Caco-2 (cell line): ENCODE results near the gene SYPL2. TPM values are rescaled to one million over a fixed set of nuclear protein-coding genes. Genes with fewer than 3 reads are reported as not detected.
A peak's percentile ranks its signal among the peaks of the same experiment; 100 is the strongest.

ENCODE experiments used
- BruUV-seq: library from RNA; stranded (reverse); fragments of 400-500 nt; replicated peaks from 2 replicates; lab custom pipeline; 2021; lab: Mats Ljungman, UMichigan
- CTCF ChIA-PET: fragments of 300-600 bp; sonication (Branson Sonifier 250); formaldehyde crosslinking; loops from one replicate; lab custom pipeline; 2022; ENCODE audit warnings: antibody characterized with exemption; lab: Charles Lee
- POLR2A ChIA-PET: fragments of 300-600 bp; sonication (Branson Sonifier 250); formaldehyde crosslinking; loops from one replicate; lab custom pipeline; 2022; ENCODE audit warnings: antibody characterized with exemption; lab: Charles Lee
- DNase-seq, 2 experiments: peaks; one replicate each; pipeline versions ENCODE4 v3.0.0 to v3.0.0-alpha.2; 2020 to 2022
- H3K27me3 ChIP-seq: replicated peaks from 2 replicates; pipeline ENCODE4 v1.6.0; 2011; ENCODE audit warnings: low read length; ENCODE audit not compliant: control insufficient read depth, insufficient read depth
- H3K36me3 ChIP-seq: 2 replicates; pipeline ENCODE4 v1.5.1; 2011; ENCODE audit warnings: low read length; ENCODE audit not compliant: control insufficient read depth, insufficient read depth
- H3K4me1 ChIP-seq: fragments of 250-450 bp; sonication (Bioruptor Pico); 2 replicates; pipeline ENCODE4 v1.5.1; 2020; ENCODE audit warnings: mild to moderate bottlenecking
- H3K4me3 ChIP-seq: 2 replicates; pipeline ENCODE4 v1.5.1; 2011; ENCODE audit warnings: low read depth, mild to moderate bottlenecking, control low read depth, low read length
- H3K9me3 ChIP-seq: fragments of 250-450 bp; sonication (Bioruptor Pico); 2 replicates; pipeline ENCODE4 v1.5.1; 2020; ENCODE audit warnings: mild to moderate bottlenecking, moderate library complexity
- H3K27ac Mint-ChIP-seq: one replicate; pipeline ENCODE4 v1.8.0; 2022; ENCODE audit warnings: mixed read lengths; ENCODE audit not compliant: unreplicated experiment
- H3K27me3 Mint-ChIP-seq: one replicate; pipeline ENCODE4 v1.8.0; 2022; ENCODE audit warnings: mixed read lengths; ENCODE audit not compliant: insufficient read depth, unreplicated experiment
- H3K36me3 Mint-ChIP-seq: one replicate; pipeline ENCODE4 v1.8.0; 2022; ENCODE audit warnings: mild to moderate bottlenecking, mixed read lengths; ENCODE audit not compliant: insufficient read depth, unreplicated experiment
- H3K4me1 Mint-ChIP-seq: one replicate; pipeline ENCODE4 v1.8.0; 2022; ENCODE audit warnings: low read depth, mixed read lengths; ENCODE audit not compliant: unreplicated experiment
- H3K4me3 Mint-ChIP-seq: one replicate; pipeline ENCODE4 v1.8.0; 2022; ENCODE audit warnings: mild to moderate bottlenecking, moderate library complexity, mixed read lengths; ENCODE audit not compliant: unreplicated experiment
- H3K9me3 Mint-ChIP-seq: one replicate; pipeline ENCODE4 v1.8.0; 2022; ENCODE audit warnings: mixed read lengths; ENCODE audit not compliant: unreplicated experiment
- CTCF ChIP-seq, 2 experiments: fragments of 200-600 bp in 1 of 2; IDR thresholded peaks; 1 replicate in 1 of 2; 2 replicates in 1 of 2; pipeline versions ENCODE4 v1.5.1 to v1.8.0; 2011 to 2022; ENCODE audit warnings: antibody characterized with exemption in 1 of 2, control low read depth in 1 of 2, inconsistent platforms in 1 of 2, low read depth in 1 of 2, low read length in 1 of 2, mild to moderate bottlenecking in 1 of 2, moderate library complexity in 1 of 2; ENCODE audit not compliant: insufficient read depth in 1 of 2, severe bottlenecking in 1 of 2, unreplicated experiment in 1 of 2
- intact Hi-C: fragments of 100-400 bp; cut with micrococcal nuclease; formaldehyde crosslinking; loops from one replicate; pipeline ENCODE4 v1.10.0; 2022; ENCODE audit not compliant: unreplicated experiment
- total RNA-seq: library from RNA; stranded (reverse); gene quantifications from 2 replicates; pipeline ENCODE4 v1.2.3, GENCODE V29; 2022

SYPL2 gene
- total RNA-seq, 1 experiment from 2014 or later, result 0.45 TPM

GRCh38 chr1:109425391-109426280, 40.7 kb upstream of the SYPL2 start:
- Histone ChIP-seq H3K9me3 (no peaks in the 10 kb centered on the region), H3K27me3 (no peaks in the 10 kb centered on the region), H3K36me3 (no peaks in the 10 kb centered on the region; the same call in 1 of the 2 replicates), H3K4me1 (peaks cover 14% of the 10 kb centered on the region), H3K4me3 (peak overlapping the region; percentile 61)
- TSS peak; percentile 82 for BruUV-seq
- TF ChIP-seq CTCF (IDR thresholded peaks at IDR 0.05; ENCODE audit: insufficient read depth in 1 of 2, low read depth in 1 of 2, low read length in 1 of 2, severe bottlenecking in 1 of 2, unreplicated experiment in 1 of 2), result no peak
- intact Hi-C loops, result loop anchor here (5.0 kb wide), 2 partner anchors 57 to 107 kb away; partner anchors contain the start of gene ATXN7L2
- Mint-ChIP-seq H3K4me1 (peaks cover 14% of the 10 kb centered on the region), H3K9me3 (no peaks in the 10 kb centered on the region), H3K27me3 (no peaks in the 10 kb centered on the region), H3K4me3 (peak overlapping the region; percentile 90), H3K36me3 (peaks cover 26% of the 10 kb centered on the region), H3K27ac (peak overlapping the region; percentile 95)
- ChIA-PET CTCF (interaction anchor here (1.0 kb wide), 1 partner anchor 65 kb away, joined by 6 read pairs; no protein-coding TSS in a partner anchor), POLR2A (interaction anchor here (0.7 to 0.8 kb wide), 2 partner anchors 42 to 326 kb away, joined by 3 to 4 read pairs; no protein-coding TSS in a partner anchor)
- DNase-seq, result peak; percentile 58 to 71

DNA sequence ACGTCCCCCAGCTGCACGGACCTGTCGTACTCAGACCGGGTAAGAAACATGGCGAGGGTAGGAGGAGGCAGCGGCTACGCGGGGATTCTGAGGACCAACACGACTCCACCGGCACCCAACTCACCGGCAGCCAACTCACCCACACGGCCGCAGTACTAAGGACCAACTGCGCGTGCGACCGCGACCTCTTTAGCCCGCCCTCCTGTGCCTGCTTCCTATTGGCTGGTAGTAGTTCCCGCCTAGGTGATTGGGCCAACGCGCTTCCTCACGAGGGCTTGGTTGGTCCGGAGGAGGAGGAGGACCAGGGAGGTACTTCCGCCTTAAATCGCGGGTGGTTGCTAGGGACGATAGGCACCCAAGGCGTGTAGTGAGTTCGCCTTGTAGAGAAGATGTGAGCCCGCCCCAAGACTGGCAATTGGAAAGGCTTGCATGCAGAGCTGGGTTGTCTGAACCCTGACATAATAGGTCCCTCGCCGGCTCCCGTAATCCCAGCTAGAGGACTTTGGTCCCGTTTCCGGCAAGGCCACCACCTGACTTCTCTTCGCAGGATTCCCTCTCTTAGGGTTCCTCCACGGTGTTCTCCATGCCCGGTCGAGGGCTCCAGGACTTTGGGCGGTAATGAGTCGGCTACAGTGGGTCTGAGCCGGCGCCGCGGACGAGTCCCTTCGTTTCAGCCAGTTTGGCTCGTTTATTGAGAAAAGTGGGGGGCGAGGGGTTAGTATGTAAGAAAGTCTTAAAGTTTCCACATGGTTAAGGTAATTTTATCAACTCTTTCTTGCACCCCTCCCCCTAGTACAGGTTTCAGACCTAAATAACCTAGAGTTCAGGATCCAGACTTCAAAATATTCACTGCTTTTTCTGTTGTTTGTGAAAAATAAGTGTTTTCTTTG, 39.8 kb upstream of the SYPL2 start, which contains the start of gene PSMA5:
Gene PSMA5, minus strand, starts transcription at position 168 of the 890 bp plus-strand sequence. Its CDS starts 118 bp downstream, at position 50.
- Mint-ChIP-seq H3K36me3 (peaks cover 19% of the 10 kb centered on the region), H3K27ac (peak within 1 kb of the TSS; percentile 95), H3K4me1 (peaks cover 14% of the 10 kb centered on the region), H3K4me3 (peak within 1 kb of the TSS; percentile 90), H3K27me3 (no peaks in the 10 kb centered on the region), H3K9me3 (no peaks in the 10 kb centered on the region)
- no peak for TF ChIP-seq CTCF (IDR thresholded peaks at IDR 0.05; ENCODE audit: insufficient read depth in 1 of 2, low read depth in 1 of 2, low read length in 1 of 2, severe bottlenecking in 1 of 2, unreplicated experiment in 1 of 2)
- Histone ChIP-seq H3K4me3 (peak within 1 kb of the TSS; percentile 61), H3K9me3 (no peaks in the 10 kb centered on the region), H3K27me3 (no peaks in the 10 kb centered on the region), H3K36me3 (no peaks in the 10 kb centered on the region; the same call in 1 of the 2 replicates), H3K4me1 (peaks cover 14% of the 10 kb centered on the region)
- POLR2A ChIA-PET, result interaction anchor here (0.6 kb wide), 1 partner anchor 590 kb away, joined by 3 read pairs; no protein-coding TSS in a partner anchor
- intact Hi-C loops, result loop anchor here (5.0 kb wide), 2 partner anchors 56 to 106 kb away; partner anchors contain the start of gene ATXN7L2
- CTCF ChIA-PET, result interaction anchor here (0.8 kb wide), 1 partner anchor 120 kb away, joined by 4 read pairs; no protein-coding TSS in a partner anchor
- no TSS peak for BruUV-seq
- peak; percentile 92 to 98 for DNase-seq
